Measurements from ENCODE around the gene ACAP1.

- TF ChIP-seq CTCF (optimal IDR thresholded peaks at IDR 0.05 in 1 of 3, IDR thresholded peaks at IDR 0.05 in 1 of 3, conservative IDR thresholded peaks at IDR 0.05 in 1 of 3; ENCODE audit: extremely low read depth in 1 of 3, insufficient read depth in 2 of 3, low read length in 3 of 3) (no peak), EZH2 (IDR thresholded peaks at IDR 0.05; ENCODE audit: low read length) (no peak)
Measured at GRCh38 chr17:7355573-7355972, 19.2 kb downstream of the ACAP1 start.
